ENCODE results near the gene PDGFC. TPM values are rescaled to one million over a fixed set of nuclear protein-coding genes. Genes with fewer than 3 reads are reported as not detected.

PDGFC gene
- total RNA-seq, 4 donors from 2014 or later, result 8.4 to 34.7 (median 21.9) TPM

DNA sequence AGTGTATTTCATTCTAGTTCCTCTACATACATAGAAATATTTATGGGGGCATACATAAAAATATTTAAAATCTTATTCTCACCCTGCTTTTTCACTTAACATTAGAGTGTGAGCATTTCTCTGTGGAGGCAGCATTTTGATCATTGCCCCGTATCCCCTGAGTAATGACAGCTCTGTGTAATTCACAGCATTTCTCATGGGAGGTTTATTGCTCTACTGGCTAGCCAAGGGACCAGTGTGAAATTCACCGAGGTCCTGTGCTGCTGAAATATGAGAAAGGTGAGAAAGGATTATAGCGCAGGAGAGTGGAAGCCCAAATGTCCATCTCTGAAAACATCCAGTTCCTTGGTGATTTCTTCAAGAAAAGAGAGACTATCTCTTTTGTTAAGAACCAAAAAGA, 22.9 kb downstream of the PDGFC start:
- no peak for TF ChIP-seq EP300 (IDR thresholded peaks at IDR 0.05)
- no peak for TF ChIP-seq POLR2A (IDR thresholded peaks at IDR 0.05)
- TF ChIP-seq, protein P1, sequence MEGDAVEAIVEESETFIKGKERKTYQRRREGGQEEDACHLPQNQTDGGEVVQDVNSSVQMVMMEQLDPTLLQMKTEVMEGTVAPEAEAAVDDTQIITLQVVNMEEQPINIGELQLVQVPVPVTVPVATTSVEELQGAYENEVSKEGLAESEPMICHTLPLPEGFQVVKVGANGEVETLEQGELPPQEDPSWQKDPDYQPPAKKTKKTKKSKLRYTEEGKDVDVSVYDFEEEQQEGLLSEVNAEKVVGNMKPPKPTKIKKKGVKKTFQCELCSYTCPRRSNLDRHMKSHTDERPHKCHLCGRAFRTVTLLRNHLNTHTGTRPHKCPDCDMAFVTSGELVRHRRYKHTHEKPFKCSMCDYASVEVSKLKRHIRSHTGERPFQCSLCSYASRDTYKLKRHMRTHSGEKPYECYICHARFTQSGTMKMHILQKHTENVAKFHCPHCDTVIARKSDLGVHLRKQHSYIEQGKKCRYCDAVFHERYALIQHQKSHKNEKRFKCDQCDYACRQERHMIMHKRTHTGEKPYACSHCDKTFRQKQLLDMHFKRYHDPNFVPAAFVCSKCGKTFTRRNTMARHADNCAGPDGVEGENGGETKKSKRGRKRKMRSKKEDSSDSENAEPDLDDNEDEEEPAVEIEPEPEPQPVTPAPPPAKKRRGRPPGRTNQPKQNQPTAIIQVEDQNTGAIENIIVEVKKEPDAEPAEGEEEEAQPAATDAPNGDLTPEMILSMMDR (IDR thresholded peaks at IDR 0.05), result no peak
- Histone ChIP-seq H3K4me1 (peaks cover 0 to 70% (median 14%) of the 10 kb centered on the region in 4 donors), H3K9me3 (no peaks in the 10 kb centered on the region), H3K27me3 (no peaks in the 10 kb centered on the region), H3K4me3 (no peak overlapping the region), H3K36me3 (no peaks in the 10 kb centered on the region), H3K27ac (no peak overlapping the region)
- WGBS, 2 donors, result 64 to 71% methylated on average over 3 of the region's 3 CpGs
- DNase-seq (ENCODE audit: low spot score in 2 of 2), result no peak

DNA sequence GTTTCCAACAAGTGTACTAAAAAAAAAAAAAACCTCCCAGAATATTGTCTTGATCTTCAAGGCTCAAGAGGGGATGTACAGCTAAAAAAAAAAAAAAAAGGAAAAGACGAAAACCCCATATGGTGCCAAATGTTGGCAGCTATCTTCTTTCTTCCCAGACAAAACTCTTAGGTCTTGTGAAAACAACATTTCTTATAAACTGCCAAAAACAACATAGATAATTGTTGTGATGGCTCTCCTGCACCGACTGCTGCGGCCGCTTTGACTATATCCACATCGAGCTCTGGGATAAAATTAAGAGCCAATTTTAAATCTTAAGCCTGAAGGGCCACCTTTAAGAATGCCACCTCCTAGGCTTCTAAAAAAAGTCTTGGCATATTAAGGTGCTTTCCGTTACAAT, 23.5 kb downstream of the PDGFC start:
- TF ChIP-seq, protein P1 (IDR thresholded peaks at IDR 0.05), result no peak
- TF ChIP-seq POLR2A (IDR thresholded peaks at IDR 0.05) (no peak), EP300 (IDR thresholded peaks at IDR 0.05) (no peak)
- no peak overlapping the region for H3K4me3 ChIP-seq
- H3K9me3 ChIP-seq, result no peaks in the 10 kb centered on the region
- DNase-seq (ENCODE audit: low spot score in 2 of 2), result no peak
- H3K27ac ChIP-seq, result no peak overlapping the region
- no peaks in the 10 kb centered on the region for H3K27me3 ChIP-seq
- WGBS, 2 donors, result 58 to 67% methylated on average over 6 of the region's 6 CpGs
- peaks cover 0 to 76% (median 14%) of the 10 kb centered on the region in 4 donors for H3K4me1 ChIP-seq
- no peaks in the 10 kb centered on the region for H3K36me3 ChIP-seq

DNA sequence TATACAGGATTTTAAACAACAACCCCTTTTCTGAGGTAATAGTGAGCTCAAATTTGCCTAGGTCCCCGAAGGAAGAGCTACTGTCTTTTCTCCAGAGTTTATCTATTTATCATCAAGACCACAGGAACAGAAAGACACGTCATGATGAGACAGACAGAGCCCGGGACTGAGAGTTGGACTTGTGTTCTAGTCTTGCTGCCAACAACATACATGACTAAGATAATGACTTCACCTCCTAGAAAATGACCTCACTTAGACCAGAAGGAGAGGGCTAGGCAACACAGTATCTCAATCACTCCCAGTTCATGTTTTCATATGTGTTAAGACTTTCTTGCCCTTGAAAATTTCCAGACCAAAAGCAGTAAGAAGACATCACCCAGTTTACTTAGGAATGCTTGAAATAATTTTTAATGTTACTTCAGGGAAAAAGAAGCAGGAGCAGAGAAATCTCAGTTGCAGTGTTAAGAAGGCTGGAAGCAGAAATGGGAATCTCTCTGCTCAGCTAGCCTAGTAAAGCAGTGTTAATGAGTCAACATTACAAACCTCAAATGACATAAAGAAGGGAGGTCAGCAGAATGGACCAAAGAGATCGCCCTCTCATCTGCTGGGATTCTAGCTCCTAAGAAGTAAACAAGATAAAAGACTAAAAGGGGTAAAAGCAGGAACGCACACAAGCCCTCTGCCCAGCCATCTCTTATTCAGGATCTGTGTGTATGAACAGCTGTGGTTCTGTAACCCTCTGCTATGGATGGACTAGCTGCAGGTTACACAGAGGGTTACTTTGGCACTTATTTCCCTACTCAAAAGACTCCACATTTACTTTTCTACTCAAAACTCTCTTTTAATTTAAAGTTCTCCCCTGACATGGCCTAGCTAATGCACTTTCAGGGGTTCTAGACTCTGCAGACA, 24.8 kb downstream of the PDGFC start:
- WGBS, 2 donors, result 34 to 40% methylated on average over 5 of the region's 5 CpGs
- Histone ChIP-seq H3K27ac (peak overlapping the region in 2 of 4 donors; percentile 66 to 81), H3K9me3 (no peaks in the 10 kb centered on the region), H3K36me3 (no peaks in the 10 kb centered on the region), H3K27me3 (no peaks in the 10 kb centered on the region), H3K4me3 (no peak overlapping the region), H3K4me1 (peaks cover 0 to 74% (median 10%) of the 10 kb centered on the region in 4 donors)
- TF ChIP-seq POLR2A (IDR thresholded peaks at IDR 0.05) (peak in 1 of 2 donors; percentile 16), EP300 (IDR thresholded peaks at IDR 0.05) (peak in 1 of 2 donors; percentile 35)
- TF ChIP-seq, protein P1 (IDR thresholded peaks at IDR 0.05), result no peak
- DNase-seq (ENCODE audit: low spot score in 2 of 2), result peak in 1 of 2 donors; percentile 32

DNA sequence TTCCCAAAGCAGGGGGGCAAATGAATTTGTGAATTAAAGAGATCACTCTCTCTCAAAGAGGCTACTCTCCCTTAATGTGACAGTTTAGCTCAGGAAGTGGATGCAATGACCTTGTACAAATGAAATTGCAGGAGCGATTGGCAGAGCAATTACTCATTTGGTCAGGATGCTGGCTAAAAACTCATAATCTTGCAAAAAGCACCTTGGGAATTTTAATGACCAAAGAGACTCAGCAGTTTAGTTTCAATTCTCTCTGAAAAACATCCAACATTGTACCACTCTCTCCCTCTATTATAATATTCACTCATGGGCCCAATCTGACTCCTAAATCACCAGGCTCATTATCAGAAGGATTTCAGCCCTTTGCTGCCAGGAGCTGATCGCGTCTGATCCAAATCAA, 26.1 kb downstream of the PDGFC start:
- 25 to 32% methylated on average over 3 of the region's 3 CpGs for WGBS, 2 donors
- Histone ChIP-seq H3K27ac (peak overlapping the region in 3 of 4 donors; percentile 14 to 81 (median 66)), H3K9me3 (no peaks in the 10 kb centered on the region), H3K4me1 (peaks cover 0 to 77% (median 12%) of the 10 kb centered on the region in 4 donors), H3K4me3 (no peak overlapping the region), H3K27me3 (no peaks in the 10 kb centered on the region), H3K36me3 (no peaks in the 10 kb centered on the region)
- TF ChIP-seq, protein P1 (IDR thresholded peaks at IDR 0.05), result no peak
- DNase-seq (ENCODE audit: low spot score in 2 of 2), result no peak

DNA sequence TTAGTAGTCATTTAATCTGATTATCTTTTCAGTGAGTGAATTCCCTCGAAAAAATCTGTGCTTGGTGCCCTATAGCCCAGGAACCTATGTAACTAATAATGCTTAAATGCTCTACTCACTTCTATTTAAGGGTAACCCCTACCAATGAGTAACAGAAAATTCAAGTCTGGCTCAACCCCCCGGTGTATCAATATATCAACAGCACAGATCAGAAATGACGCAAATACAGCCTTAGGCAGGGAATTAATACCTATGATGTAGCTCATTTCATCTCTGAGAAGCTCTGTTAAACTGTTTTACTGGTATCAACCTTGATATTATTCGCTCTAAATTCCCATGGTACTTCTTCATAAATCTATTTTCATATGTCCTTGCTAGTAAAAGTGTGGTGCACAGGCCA, 28.6 kb downstream of the PDGFC start:
- peaks cover 0 to 51% (median 6%) of the 10 kb centered on the region in 4 donors for H3K4me1 ChIP-seq
- WGBS, 2 donors, result 94 to 95% methylated on average over 4 of the region's 4 CpGs
- H3K9me3 ChIP-seq, result no peaks in the 10 kb centered on the region
- H3K27ac ChIP-seq, result peak overlapping the region in 1 of 4 donors; percentile 20
- no peaks in the 10 kb centered on the region for H3K36me3 ChIP-seq
- no peaks in the 10 kb centered on the region for H3K27me3 ChIP-seq
- DNase-seq (ENCODE audit: low spot score in 2 of 2), result no peak
- TF ChIP-seq POLR2A (IDR thresholded peaks at IDR 0.05) (no peak), EP300 (IDR thresholded peaks at IDR 0.05) (no peak)
- TF ChIP-seq, protein P1 (IDR thresholded peaks at IDR 0.05), result no peak
- no peak overlapping the region for H3K4me3 ChIP-seq
